Heart left ventricle (tissue), 13 donors: ENCODE data around the gene APOL4.

Experiments
- CTCF ChIP-seq, 12 donors: fragments of 200-600 bp; sonication (generic) in 4 of 12; IDR thresholded peaks; one replicate each; pipeline versions ENCODE4 v1.5.0 to v1.8.0; 2018 to 2022; ENCODE audit warnings: antibody characterized with exemption in 12 of 12, mild to moderate bottlenecking in 5 of 12
- POLR2A ChIP-seq, 2 donors: fragments of 450-650 bp; IDR thresholded peaks; one replicate each; pipeline ENCODE4 v1.6.1; 2017; ENCODE audit warnings: antibody characterized with exemption in 2 of 2, mild to moderate bottlenecking in 2 of 2, moderate library complexity in 2 of 2
- donor health status: ischemic (EF 13 %, LVEDD 7.1; RV severe dilation, severe dysfunction).
- donor health status: DM: no; HTN: yes; CAD: no.
- donor health status: DM: no; HTN: no; CAD: no.
- donor health status: ischemic (EF 25% LVEDD 6.9; RV normal size, moderate dysfunction).
- donor health status: ischemic (EF 25% LVEDD 5.7; RV mildly dilated, moderate dysfunction).
- donor health status: ischemic (EF 35%, LVEDD 5.7; RV mildly dilated, moderate dysfunction).
- donor health status: nonischemic (EF 11% LVEDD 7.7; RV severe dilation, severe dysfunction).
- donor health status: DM: yes; HTN: yes; CAD: no.
- donor health status: PGD.
- donor health status: ischemic (EF 29% LVEDD 5.4; RV normal size, mild dysfunction).
- donor health status: nonischemic (EF 23%, LVEDD 6.1; RV moderate dilation, normal function).

GRCh38 chr22:36198536-36198935 is 3.1 kb downstream of the APOL4 start:
- TF ChIP-seq CTCF (IDR thresholded peaks at IDR 0.05): no peak
- no peak for TF ChIP-seq POLR2A (IDR thresholded peaks at IDR 0.05)
